ENCODE data around the gene GRID1.

The GRID1 gene

DNA sequence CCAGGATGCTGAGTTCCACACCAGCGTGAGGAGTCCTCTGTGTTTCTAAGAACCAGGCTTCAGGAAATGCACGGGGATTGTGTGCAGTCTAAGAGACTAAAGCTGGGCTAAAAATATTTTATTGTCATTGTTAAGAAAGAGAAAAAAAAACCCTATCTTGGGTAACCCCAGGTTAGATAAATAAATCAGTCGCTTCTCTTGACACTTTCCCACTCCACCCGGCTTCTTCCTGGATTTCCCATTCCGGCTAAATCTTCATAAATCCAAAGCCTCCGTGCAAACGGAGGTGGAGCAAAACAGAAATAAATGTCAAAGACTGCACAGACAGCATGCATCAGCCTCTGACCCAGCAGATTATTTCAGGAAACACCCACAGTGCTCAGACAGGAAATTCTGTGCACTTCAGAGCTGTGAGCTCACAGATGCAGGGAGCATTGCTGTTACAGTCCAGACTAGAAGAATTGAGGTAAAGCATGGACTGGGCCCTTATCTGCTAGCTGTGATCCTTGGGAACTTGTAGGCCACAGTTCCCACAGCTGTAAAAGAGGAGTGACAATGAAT is 44.8 kb upstream of the GRID1 start:
- Mint-ChIP-seq H3K9me3 (peaks cover 6% of the 10 kb centered on the region), H3K4me1 (peaks cover 22% of the 10 kb centered on the region), H3K27ac (peak overlapping the region; percentile 81 to 85 (median 82)), H3K27me3 (ENCODE audit: low read depth) (peaks cover 10% of the 10 kb centered on the region), H3K36me3 (ENCODE audit: low read depth) (no peaks in the 10 kb centered on the region), H3K4me3 (peak overlapping the region in 1 of 3 experiments; percentile 17)
- TF ChIP-seq, protein P1, sequence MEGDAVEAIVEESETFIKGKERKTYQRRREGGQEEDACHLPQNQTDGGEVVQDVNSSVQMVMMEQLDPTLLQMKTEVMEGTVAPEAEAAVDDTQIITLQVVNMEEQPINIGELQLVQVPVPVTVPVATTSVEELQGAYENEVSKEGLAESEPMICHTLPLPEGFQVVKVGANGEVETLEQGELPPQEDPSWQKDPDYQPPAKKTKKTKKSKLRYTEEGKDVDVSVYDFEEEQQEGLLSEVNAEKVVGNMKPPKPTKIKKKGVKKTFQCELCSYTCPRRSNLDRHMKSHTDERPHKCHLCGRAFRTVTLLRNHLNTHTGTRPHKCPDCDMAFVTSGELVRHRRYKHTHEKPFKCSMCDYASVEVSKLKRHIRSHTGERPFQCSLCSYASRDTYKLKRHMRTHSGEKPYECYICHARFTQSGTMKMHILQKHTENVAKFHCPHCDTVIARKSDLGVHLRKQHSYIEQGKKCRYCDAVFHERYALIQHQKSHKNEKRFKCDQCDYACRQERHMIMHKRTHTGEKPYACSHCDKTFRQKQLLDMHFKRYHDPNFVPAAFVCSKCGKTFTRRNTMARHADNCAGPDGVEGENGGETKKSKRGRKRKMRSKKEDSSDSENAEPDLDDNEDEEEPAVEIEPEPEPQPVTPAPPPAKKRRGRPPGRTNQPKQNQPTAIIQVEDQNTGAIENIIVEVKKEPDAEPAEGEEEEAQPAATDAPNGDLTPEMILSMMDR (IDR thresholded peaks at IDR 0.05; ENCODE audit: unreplicated experiment in 3 of 3), result no peak

DNA sequence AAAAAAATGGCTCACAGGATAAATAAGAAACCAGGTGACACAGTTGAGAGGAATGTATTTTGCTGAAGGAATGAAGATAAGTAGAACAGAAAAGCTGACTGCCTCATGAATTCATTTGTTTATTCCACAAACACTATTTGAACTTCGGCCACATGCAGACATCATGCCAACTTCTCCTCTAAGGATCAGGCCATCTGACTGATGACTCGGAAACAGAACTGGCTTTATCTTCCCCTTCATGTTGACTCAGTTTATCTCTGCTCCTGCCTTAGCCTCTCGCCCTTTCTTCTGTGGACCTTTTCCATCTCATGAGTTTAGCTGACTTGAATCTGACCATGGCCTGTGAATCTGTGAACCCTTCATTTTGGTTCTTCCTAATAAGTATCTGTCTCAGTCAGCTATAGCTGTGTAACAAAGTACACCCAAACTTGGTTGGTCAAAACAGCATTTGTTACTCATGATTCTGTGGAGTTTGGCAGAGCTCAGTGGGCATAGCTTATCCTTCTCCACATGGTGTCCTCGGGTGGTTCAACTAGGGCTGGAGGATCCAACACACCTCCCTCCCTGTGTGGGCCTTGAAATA is 44.0 kb upstream of the GRID1 start:
- no peak overlapping the region for H3K4me3 Mint-ChIP-seq
- peak overlapping the region; percentile 81 to 85 (median 82) for H3K27ac Mint-ChIP-seq
- H3K9me3 Mint-ChIP-seq, result peaks cover 6% of the 10 kb centered on the region
- H3K27me3 Mint-ChIP-seq (ENCODE audit: low read depth), result peaks cover 10% of the 10 kb centered on the region
- peaks cover 22% of the 10 kb centered on the region for H3K4me1 Mint-ChIP-seq
- H3K36me3 Mint-ChIP-seq (ENCODE audit: low read depth), result no peaks in the 10 kb centered on the region
- TF ChIP-seq, protein P1 (IDR thresholded peaks at IDR 0.05; ENCODE audit: unreplicated experiment in 3 of 3), result no peak

GRCh38 chr10:86409183-86409582 is 42.6 kb upstream of the GRID1 start:
- TF ChIP-seq, protein P1 (IDR thresholded peaks at IDR 0.05; ENCODE audit: unreplicated experiment in 3 of 3), result no peak
- Mint-ChIP-seq H3K4me1 (peaks cover 18% of the 10 kb centered on the region), H3K9me3 (peaks cover 10% of the 10 kb centered on the region), H3K27ac (no peak overlapping the region), H3K27me3 (ENCODE audit: low read depth) (peaks cover 8% of the 10 kb centered on the region), H3K36me3 (ENCODE audit: low read depth) (no peaks in the 10 kb centered on the region), H3K4me3 (no peak overlapping the region)

- Mint-ChIP-seq H3K27ac (peak overlapping the region in 1 of 3 experiments; percentile 20), H3K4me3 (peak overlapping the region; percentile 40 to 79 (median 69)), H3K4me1 (peaks cover 21% of the 10 kb centered on the region), H3K36me3 (ENCODE audit: low read depth) (peaks cover 3% of the 10 kb centered on the region), H3K27me3 (ENCODE audit: low read depth) (peaks cover 41% of the 10 kb centered on the region), H3K9me3 (peaks cover 10% of the 10 kb centered on the region)
- TF ChIP-seq, protein P1 (IDR thresholded peaks at IDR 0.05; ENCODE audit: unreplicated experiment in 3 of 3), result no peak
Measured at GRCh38 chr10:86403183-86403797, 36.7 kb upstream of the GRID1 start.

DNA sequence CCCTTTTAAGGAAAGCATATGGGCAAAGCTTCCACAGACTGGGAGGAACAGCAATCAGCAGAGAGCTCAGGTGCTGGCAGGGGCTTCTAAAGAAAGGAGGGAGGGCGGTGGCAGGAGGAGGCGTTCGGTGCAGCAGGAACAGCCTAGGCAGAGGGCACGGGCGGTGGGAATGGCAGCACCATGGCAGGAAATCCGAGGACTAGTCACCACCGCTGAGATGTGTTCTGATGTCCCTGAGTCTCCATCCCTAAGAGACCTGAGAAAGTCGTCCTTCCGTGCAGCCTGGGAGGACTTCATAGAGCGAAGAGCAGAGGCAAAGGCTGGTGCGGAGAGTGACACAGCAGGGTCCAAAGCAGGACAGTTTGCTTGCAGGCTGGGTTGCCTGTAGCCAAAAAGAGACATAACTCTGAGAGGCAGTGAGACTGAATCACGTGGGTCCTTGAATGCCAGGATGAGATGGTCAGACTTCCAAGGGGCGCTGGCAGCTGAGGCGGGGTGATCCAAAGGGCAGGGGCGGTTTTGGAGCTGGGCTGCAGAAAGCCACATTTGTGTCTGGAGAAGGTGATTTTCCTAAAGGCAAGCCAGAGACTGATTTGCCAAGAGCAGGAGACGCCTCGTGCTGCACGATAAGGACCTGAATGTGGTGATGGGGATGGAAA is 35.8 kb upstream of the GRID1 start:
- Mint-ChIP-seq H3K9me3 (peaks cover 10% of the 10 kb centered on the region), H3K27ac (peak overlapping the region; percentile 10 to 29 (median 20)), H3K27me3 (ENCODE audit: low read depth) (peaks cover 48% of the 10 kb centered on the region), H3K36me3 (ENCODE audit: low read depth) (peaks cover 3% of the 10 kb centered on the region), H3K4me1 (peaks cover 21% of the 10 kb centered on the region), H3K4me3 (peak overlapping the region; percentile 69 to 79 (median 70))
- TF ChIP-seq, protein P1 (IDR thresholded peaks at IDR 0.05; ENCODE audit: unreplicated experiment in 3 of 3), result no peak

All from nephron (organoid).